Adrenal gland (tissue), 12 donors: ENCODE measurements around the gene ERI3. TPM values are rescaled to one million over a fixed set of nuclear protein-coding genes. Genes with fewer than 3 reads are reported as not detected.

Experiments used
- DNase-seq, 7 donors: peaks; one replicate each; pipeline ENCODE4 v3.0.0-alpha.2; 2019 to 2020
- H3K27ac ChIP-seq, 5 donors: fragments of 200-600 bp; sonication (generic) in 4 of 5; 1 replicate in 3 of 5; 2 replicates in 2 of 5; pipeline versions ENCODE4 v1.5.1 to v1.8.0; 2016 to 2020; ENCODE audit warnings: mild to moderate bottlenecking in 1 of 5
- H3K27me3 ChIP-seq: fragments of 200-600 bp; 2 replicates; pipeline ENCODE4 v1.8.0; 2021
- H3K36me3 ChIP-seq, 2 donors: fragments of 200-600 bp; replicated peaks in 1 of 2; 1 replicate in 1 of 2; 2 replicates in 1 of 2; pipeline versions ENCODE4 v1.5.1 to v1.8.0; 2018 to 2022
- H3K4me1 ChIP-seq, 2 donors: fragments of 200-600 bp; replicated peaks in 1 of 2; 1 replicate in 1 of 2; 2 replicates in 1 of 2; pipeline versions ENCODE4 v1.5.1 to v1.8.0; 2018 to 2021
- H3K4me3 ChIP-seq, 4 donors: fragments of 200-600 bp; sonication (generic) in 3 of 4; one replicate each; pipeline ENCODE4 v1.5.1; 2016 to 2018
- H3K9me3 ChIP-seq, 3 donors: fragments of 200-600 bp; sonication (generic) in 1 of 3; replicated peaks in 1 of 3; 1 replicate in 2 of 3; 2 replicates in 1 of 3; pipeline versions ENCODE4 v1.5.1 to v1.8.0; 2016 to 2021
- POLR2A ChIP-seq, 2 donors: fragments of 450-650 bp; IDR thresholded peaks; one replicate each; pipeline ENCODE4 v1.6.1; 2017; ENCODE audit warnings: antibody characterized with exemption in 2 of 2, mild to moderate bottlenecking in 2 of 2, moderate library complexity in 1 of 2
- WGBS, 4 donors: extraction: QIAGEN DNeasy Blood & Tissue Kit in 2 of 4; methylation state at CpG; one replicate each; pipeline versions ENCODE4 v1.1.5 to v1.1.7; 2013 to 2017; 5-methylcytosine and 5-hydroxymethylcytosine counted together
- intact Hi-C, 2 donors: fragments of 100-400 bp; cut with DNase I; formaldehyde crosslinking; loops; one replicate each; pipeline versions ENCODE4 v1.14.1 to v1.15.0; 2022 to 2023
- polyA plus RNA-seq, 3 donors: library from polyadenylated mRNA; stranded (reverse); fragments of 200-250 nt in 2 of 3; fragments of 350-450 nt in 1 of 3; fragmentation: Illumina TruSeq in 1 of 3; extraction: RNeasy Lipid Tissue Mini Kit (QIAGEN cat#74804) in 1 of 3; gene quantifications; one replicate each; pipeline ENCODE4 v1.2.3, GENCODE V29; 2013 to 2014
- total RNA-seq, 9 donors: library from RNA; depleted of rRNA in 4 of 9; stranded (reverse); fragments of >200 nt in 4 of 9; fragments of 120-200 nt in 1 of 9; fragmentation: NEBNext Ultra II Directional in 1 of 9; extraction: Animal tissue kit (Norgen Biotek cat#: 25700) in 1 of 9; gene quantifications; one replicate each; pipeline versions ENCODE4 v1.1.0 to v1.2.4, GENCODE V29; 2013 to 2023
- TF ChIP-seq, protein P1 (sequence below), 6 experiments: fragments of 450-650 bp in 4 of 6; fragments of 200-600 bp in 2 of 6; sonication (generic) in 1 of 6; IDR thresholded peaks; 1 replicate in 5 of 6; 2 replicates in 1 of 6; pipeline versions ENCODE4 v1.5.1 to v1.8.0; 2016 to 2021; ENCODE audit warnings: antibody characterized with exemption in 6 of 6, mild to moderate bottlenecking in 2 of 6, moderate library complexity in 1 of 6
- donor health status: healthy with polysubstance abuse.
- donor health status: Bipolar disorder and iron deficiency.
- donor health status: DM: yes; HTN: yes; CAD: no.
- donor health status: DM: no; HTN: no; CAD: no.
- donor health status: DM: no; HTN: no; CAD: no.
- donor health status: DM: yes; HTN: yes; CAD: no.

The ERI3 gene
- total and polyA plus RNA-seq, 12 donors: 33.8 to 68.4 (median 46.7) TPM

DNA sequence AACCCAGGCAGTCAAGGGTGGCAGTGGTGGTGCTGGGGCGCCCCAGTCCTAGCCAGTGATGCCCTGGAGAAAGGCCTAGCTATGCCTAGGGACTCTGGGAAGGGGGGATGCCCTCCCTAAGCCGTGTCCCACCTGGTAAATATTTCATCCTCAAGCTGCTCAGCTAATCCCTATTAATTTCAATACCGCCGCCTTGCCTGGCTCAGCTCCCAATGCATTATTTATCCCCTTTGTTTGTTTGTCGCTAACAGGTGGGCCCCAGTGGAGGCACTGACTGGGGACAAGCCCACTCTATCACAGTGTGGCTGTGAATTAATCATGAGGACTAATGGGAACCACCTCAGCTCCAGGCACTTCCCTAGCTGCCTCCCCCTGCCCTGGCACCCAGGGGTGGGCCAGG is 119.2 kb downstream of the ERI3 start:
- Histone ChIP-seq H3K27ac (no peak overlapping the region), H3K27me3 (no peaks in the 10 kb centered on the region), H3K4me3 (no peak overlapping the region), H3K36me3 (no peaks in the 10 kb centered on the region), H3K9me3 (no peaks in the 10 kb centered on the region), H3K4me1 (peaks cover 0 to 24% of the 10 kb centered on the region in 2 donors)
- DNase-seq: no peak
- WGBS, 4 donors: 96 to 97% (median 97%) methylated on average over 5 of the region's 5 CpGs
- intact Hi-C loops: no loop called here
- TF ChIP-seq, protein P1, sequence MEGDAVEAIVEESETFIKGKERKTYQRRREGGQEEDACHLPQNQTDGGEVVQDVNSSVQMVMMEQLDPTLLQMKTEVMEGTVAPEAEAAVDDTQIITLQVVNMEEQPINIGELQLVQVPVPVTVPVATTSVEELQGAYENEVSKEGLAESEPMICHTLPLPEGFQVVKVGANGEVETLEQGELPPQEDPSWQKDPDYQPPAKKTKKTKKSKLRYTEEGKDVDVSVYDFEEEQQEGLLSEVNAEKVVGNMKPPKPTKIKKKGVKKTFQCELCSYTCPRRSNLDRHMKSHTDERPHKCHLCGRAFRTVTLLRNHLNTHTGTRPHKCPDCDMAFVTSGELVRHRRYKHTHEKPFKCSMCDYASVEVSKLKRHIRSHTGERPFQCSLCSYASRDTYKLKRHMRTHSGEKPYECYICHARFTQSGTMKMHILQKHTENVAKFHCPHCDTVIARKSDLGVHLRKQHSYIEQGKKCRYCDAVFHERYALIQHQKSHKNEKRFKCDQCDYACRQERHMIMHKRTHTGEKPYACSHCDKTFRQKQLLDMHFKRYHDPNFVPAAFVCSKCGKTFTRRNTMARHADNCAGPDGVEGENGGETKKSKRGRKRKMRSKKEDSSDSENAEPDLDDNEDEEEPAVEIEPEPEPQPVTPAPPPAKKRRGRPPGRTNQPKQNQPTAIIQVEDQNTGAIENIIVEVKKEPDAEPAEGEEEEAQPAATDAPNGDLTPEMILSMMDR (IDR thresholded peaks at IDR 0.05): no peak
- TF ChIP-seq POLR2A (IDR thresholded peaks at IDR 0.05): no peak

DNA sequence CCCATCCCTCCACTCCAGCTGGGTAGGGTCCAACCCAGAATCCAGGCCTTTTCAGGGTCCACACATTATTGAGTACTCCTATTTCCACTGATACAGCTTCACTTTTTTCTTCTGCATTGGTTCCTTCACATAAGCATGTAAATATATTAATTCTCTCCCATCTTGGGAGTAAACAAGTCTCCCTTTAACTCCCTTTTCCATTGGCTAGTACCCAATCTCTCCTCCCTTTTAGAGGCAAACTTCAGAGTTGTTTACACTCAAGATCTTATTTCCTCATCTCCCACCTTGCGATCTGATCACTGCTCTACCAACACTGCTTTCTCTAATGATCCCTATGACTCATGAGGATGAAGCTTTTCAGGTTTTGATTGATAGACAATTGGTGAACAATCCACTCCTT is 121.5 kb downstream of the ERI3 start:
- Histone ChIP-seq H3K9me3 (no peaks in the 10 kb centered on the region), H3K4me1 (peaks cover 0 to 11% of the 10 kb centered on the region in 2 donors), H3K27ac (no peak overlapping the region), H3K4me3 (no peak overlapping the region), H3K36me3 (no peaks in the 10 kb centered on the region), H3K27me3 (no peaks in the 10 kb centered on the region)
- TF ChIP-seq POLR2A (IDR thresholded peaks at IDR 0.05): no peak
- TF ChIP-seq, protein P1 (IDR thresholded peaks at IDR 0.05): no peak
- DNase-seq: no peak
- WGBS, 4 donors: 96 to 100% (median 99%) methylated on average over 1 of the region's 1 CpG
- intact Hi-C loops: no loop called here

DNA sequence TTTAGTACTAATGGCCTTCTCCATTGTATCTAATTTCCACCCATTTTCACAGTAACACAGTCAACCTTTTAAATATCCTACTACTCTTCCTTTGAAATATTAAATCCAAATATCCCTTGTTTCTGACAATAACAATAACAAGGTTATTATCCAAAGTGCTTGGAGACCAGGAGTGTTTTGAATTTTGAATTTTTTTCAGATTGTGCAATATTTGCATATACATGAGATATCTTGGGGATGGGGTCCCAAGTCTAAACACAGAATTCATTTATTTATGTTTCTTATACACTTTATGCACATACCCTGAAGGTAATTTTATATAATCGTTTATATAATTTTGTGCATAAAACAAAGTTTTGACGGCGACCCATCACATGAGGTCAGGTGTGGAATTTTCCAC is 124.3 kb downstream of the ERI3 start:
- WGBS, 4 donors: 95 to 98% (median 97%) methylated on average over 3 of the region's 3 CpGs
- Histone ChIP-seq H3K4me3 (no peak overlapping the region), H3K27ac (no peak overlapping the region), H3K27me3 (no peaks in the 10 kb centered on the region), H3K9me3 (no peaks in the 10 kb centered on the region), H3K4me1 (no peaks in the 10 kb centered on the region), H3K36me3 (no peaks in the 10 kb centered on the region)
- TF ChIP-seq POLR2A (IDR thresholded peaks at IDR 0.05): no peak
- TF ChIP-seq, protein P1 (IDR thresholded peaks at IDR 0.05): no peak
- no peak for DNase-seq
- intact Hi-C loops: no loop called here

DNA sequence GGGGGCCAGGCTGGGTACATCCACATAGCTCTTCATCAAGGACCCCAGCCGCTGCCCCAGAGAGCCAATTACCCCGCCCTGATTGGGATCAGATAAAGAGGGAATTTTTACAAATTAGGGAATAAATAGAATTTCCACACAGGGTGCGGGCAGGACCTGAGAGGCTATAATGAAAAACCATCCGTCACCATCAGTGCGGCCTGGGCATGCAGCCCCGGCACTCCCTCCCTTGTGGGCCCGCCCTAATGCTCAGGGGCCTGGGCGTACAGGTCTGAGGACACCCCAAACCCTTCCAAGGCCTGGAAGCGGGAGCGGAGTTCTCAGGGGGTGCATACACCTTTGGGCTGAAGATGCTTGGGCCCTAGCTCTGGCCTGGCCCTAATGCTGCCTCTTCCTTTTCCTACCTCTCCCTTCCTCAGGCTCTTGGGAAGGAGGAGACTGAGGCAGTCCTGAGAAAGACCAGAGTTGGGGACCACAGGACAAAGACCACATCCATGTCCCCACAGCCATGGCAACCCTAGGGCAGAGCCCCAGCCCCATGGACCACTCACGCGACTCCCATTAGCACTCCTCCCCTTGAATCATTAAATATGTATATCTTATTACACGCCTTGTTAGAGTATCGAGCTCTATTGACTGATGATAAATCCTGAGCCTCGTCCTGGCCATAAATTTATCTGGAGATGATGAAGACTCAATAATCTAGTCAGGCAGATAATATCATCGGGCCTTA is 125.5 kb downstream of the ERI3 start:
- 96 to 97% (median 97%) methylated on average over 13 to 16 of the region's 16 CpGs for WGBS, 4 donors
- Histone ChIP-seq H3K4me3 (no peak overlapping the region), H3K27me3 (no peaks in the 10 kb centered on the region), H3K9me3 (no peaks in the 10 kb centered on the region), H3K4me1 (no peaks in the 10 kb centered on the region), H3K27ac (no peak overlapping the region), H3K36me3 (no peaks in the 10 kb centered on the region)
- no peak for DNase-seq
- TF ChIP-seq POLR2A (IDR thresholded peaks at IDR 0.05): no peak
- TF ChIP-seq, protein P1 (IDR thresholded peaks at IDR 0.05): no peak
- intact Hi-C loops: loop anchor here in 1 of 2 donors (10.0 kb wide), 1 partner anchor 365 kb away; no protein-coding TSS in a partner anchor
